ENCODE data around the gene DCST2. TPM values are rescaled to one million over a fixed set of nuclear protein-coding genes. Genes with fewer than 3 reads are reported as not detected.

Gene DCST2
- total RNA-seq, 1 experiment from 2014 or later, result 0.18 TPM

DNA sequence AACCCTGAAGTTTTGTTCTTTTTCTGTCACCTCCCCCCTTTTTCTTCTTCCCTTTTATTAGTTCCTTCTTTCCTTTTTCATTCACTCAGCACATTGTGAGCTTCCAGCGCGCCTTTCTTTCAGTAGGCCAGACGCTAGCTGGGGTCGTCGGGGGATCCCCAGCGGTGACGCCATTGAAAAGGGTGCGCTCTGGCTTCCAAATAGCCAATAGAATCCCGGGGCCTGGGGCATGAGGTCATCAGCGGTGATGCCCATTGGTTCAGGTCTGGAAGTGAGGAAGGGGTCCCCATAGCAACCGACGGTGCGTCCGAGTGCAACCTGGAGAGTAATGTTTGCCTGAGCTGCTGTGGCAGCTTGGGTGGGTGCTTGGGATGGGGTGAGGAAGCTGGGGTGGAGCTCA, 38.1 kb upstream of the DCST2 start:
- no peak for DNase-seq
- Histone ChIP-seq H3K4me1 (ENCODE audit: insufficient read depth, low read length) (peaks cover 11% of the 10 kb centered on the region; the same call in 1 of the 2 replicates), H3K27me3 (ENCODE audit: low read length) (no peaks in the 10 kb centered on the region), H3F3A (ENCODE audit: low read length, unreplicated experiment) (no peaks in the 10 kb centered on the region), H3K4me2 (ENCODE audit: low read length) (no peak overlapping the region), H3K9me3 (ENCODE audit: low read length) (no peaks in the 10 kb centered on the region), H4K20me1 (ENCODE audit: low read length) (no peaks in the 10 kb centered on the region), H2AFZ (ENCODE audit: low read length) (no peak overlapping the region), H3K4me3 (ENCODE audit: low read length) (no peak overlapping the region), H3K9me2 (replicated peaks; ENCODE audit: low read length) (no peaks in the 10 kb centered on the region), H3K79me2 (ENCODE audit: low read length) (no peaks in the 10 kb centered on the region), H3K9ac (ENCODE audit: low read length) (no peak overlapping the region), H3K27ac (ENCODE audit: low read length) (no peak overlapping the region), H3K36me3 (ENCODE audit: low read depth, low read length) (no peaks in the 10 kb centered on the region)
- TSS peak; percentile 3 for BruUV-seq (replicated peaks)
- ChIA-PET CTCF (interaction anchor here (0.6 kb wide), 1 partner anchor 69 kb away, joined by 12 read pairs; the partner anchor contains the start of gene ZBTB7B), POLR2A (ENCODE audit: unreplicated experiment) (no interaction called here)
- intact Hi-C loops (cut with micrococcal nuclease), result no loop called here
- TF ChIP-seq EZH2phosphoT487 (IDR thresholded peaks at IDR 0.05; ENCODE audit: borderline replicate concordance, low read length), result no peak
- TF ChIP-seq, protein P1, sequence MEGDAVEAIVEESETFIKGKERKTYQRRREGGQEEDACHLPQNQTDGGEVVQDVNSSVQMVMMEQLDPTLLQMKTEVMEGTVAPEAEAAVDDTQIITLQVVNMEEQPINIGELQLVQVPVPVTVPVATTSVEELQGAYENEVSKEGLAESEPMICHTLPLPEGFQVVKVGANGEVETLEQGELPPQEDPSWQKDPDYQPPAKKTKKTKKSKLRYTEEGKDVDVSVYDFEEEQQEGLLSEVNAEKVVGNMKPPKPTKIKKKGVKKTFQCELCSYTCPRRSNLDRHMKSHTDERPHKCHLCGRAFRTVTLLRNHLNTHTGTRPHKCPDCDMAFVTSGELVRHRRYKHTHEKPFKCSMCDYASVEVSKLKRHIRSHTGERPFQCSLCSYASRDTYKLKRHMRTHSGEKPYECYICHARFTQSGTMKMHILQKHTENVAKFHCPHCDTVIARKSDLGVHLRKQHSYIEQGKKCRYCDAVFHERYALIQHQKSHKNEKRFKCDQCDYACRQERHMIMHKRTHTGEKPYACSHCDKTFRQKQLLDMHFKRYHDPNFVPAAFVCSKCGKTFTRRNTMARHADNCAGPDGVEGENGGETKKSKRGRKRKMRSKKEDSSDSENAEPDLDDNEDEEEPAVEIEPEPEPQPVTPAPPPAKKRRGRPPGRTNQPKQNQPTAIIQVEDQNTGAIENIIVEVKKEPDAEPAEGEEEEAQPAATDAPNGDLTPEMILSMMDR (conservative IDR thresholded peaks at IDR 0.05; ENCODE audit: low read depth, low read length), result no peak
- TF ChIP-seq EZH2 (IDR thresholded peaks at IDR 0.05; ENCODE audit: low read length, unreplicated experiment), result no peak
- ATAC-seq, result no peak

DNA sequence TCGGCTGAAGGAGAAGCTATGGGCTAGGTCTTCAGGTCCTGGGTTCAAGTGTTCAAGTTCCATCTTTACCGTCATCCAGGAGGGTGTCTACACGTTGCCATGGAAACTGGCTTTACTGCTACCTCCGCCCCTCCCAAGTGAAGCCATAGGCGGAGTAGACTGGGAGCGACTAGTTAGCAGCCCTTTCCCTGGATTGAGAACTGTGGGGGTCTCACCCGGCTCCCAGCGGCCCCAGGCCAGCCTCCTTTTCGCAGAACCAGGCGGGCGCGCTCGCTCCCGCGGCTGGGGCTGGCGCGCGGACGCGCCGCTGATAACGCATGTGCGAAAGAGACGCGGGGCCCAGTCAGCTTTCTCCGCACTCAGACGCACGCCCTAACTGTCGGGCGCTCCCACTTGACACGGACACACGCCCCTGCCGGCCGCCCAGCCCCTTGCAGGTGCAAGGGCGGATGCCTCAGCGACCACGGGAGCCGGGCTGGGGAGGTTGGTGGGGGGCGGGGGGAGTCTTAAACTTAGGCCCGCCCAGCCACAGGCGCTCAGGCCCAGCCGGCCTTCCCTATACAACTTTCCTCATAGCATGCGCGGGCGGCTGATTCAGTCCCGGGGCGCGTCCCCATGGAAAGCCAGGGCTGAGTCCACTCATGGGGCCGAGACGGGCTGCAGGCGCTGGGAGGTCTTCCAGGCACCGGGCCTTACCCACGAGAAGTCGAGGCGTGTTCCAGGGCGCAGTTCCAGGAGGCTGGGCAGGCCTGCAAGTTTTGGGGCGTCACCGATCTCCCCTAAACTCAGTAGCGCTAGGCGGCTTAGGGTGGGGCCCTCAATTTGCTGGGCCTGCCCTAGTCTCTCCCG, 37.4 kb upstream of the DCST2 start:
- ATAC-seq (peak; percentile 94), DNase-seq (peak; percentile 93)
- CTCF ChIA-PET, result interaction anchor here (0.5 to 1.0 kb wide), 4 partner anchors 9 to 20 kb away, joined by 3 to 10 read pairs (median 8); partner anchors contain the start of gene ADAM15
- intact Hi-C loops (cut with micrococcal nuclease), result no loop called here
- Histone ChIP-seq H3F3A (ENCODE audit: low read length, unreplicated experiment) (no peaks in the 10 kb centered on the region), H3K9ac (ENCODE audit: low read length) (peak overlapping the region; percentile 43), H3K4me2 (ENCODE audit: low read length) (peak overlapping the region; percentile 81), H3K36me3 (ENCODE audit: low read depth, low read length) (no peaks in the 10 kb centered on the region), H3K4me3 (ENCODE audit: low read length) (peak overlapping the region; percentile 56), H3K9me3 (ENCODE audit: low read length) (no peaks in the 10 kb centered on the region), H3K4me1 (ENCODE audit: insufficient read depth, low read length) (peaks cover 11% of the 10 kb centered on the region; the same call in 1 of the 2 replicates), H3K79me2 (ENCODE audit: low read length) (no peaks in the 10 kb centered on the region), H2AFZ (ENCODE audit: low read length) (peak overlapping the region; percentile 81), H3K9me2 (replicated peaks; ENCODE audit: low read length) (no peaks in the 10 kb centered on the region), H3K27ac (ENCODE audit: low read length) (no peak overlapping the region), H4K20me1 (ENCODE audit: low read length) (no peaks in the 10 kb centered on the region), H3K27me3 (ENCODE audit: low read length) (no peaks in the 10 kb centered on the region)
- POLR2A ChIA-PET (ENCODE audit: unreplicated experiment), result interaction anchor here (0.6 kb wide), 1 partner anchor 19 kb away, joined by 11 read pairs; no protein-coding TSS in a partner anchor
- no peak for TF ChIP-seq EZH2 (IDR thresholded peaks at IDR 0.05; ENCODE audit: low read length, unreplicated experiment)
- TF ChIP-seq, protein P1 (conservative IDR thresholded peaks at IDR 0.05; ENCODE audit: low read depth, low read length), result peak; percentile 55
- BruUV-seq (replicated peaks), result no TSS peak

All from PC-3 (cell line).